Prostate gland (tissue), 2 donors: ENCODE measurements around the gene ARL8B.

Experiments used
- CTCF ChIP-seq, 4 experiments: fragments of 200-600 bp in 2 of 4; fragments of 450-650 bp in 2 of 4; sonication (generic) in 2 of 4; IDR thresholded peaks; 1 replicate in 3 of 4; 2 replicates in 1 of 4; pipeline ENCODE4 v1.5.1; 2016 to 2019; ENCODE audit warnings: antibody characterized with exemption in 4 of 4, mild to moderate bottlenecking in 2 of 4, moderate library complexity in 2 of 4
- POLR2A ChIP-seq: fragments of 450-650 bp; IDR thresholded peaks from one replicate; pipeline ENCODE4 v1.6.1; 2016; ENCODE audit warnings: antibody characterized with exemption, mild to moderate bottlenecking

GRCh38 chr3:5172018-5172417 lies 49.9 kb downstream of the ARL8B start:
- TF ChIP-seq CTCF (IDR thresholded peaks at IDR 0.05) (no peak), POLR2A (no peak)
